Endothelial cell of umbilical vein (primary cell): ENCODE measurements around the gene RASD1. TPM values are rescaled to one million over a fixed set of nuclear protein-coding genes. Genes with fewer than 3 reads are reported as not detected.

ENCODE experiments used
- BruUV-seq: library from RNA; stranded (reverse); fragments of 400-500 nt; replicated peaks from 2 replicates; lab custom pipeline; 2021; lab: Mats Ljungman, UMichigan
- CTCF ChIA-PET: fragments of 300-600, 350-600 bp; sonication (Branson Sonifier 250); formaldehyde crosslinking; loops from one replicate; lab custom pipeline; 2021; ENCODE audit warnings: antibody characterized with exemption, inconsistent platforms; lab: Charles Lee
- POLR2A ChIA-PET: fragments of 300-600, 350-600 bp; sonication (Branson Sonifier 250); formaldehyde crosslinking; loops from one replicate; lab custom pipeline; 2021; ENCODE audit warnings: antibody characterized with exemption, inconsistent platforms; lab: Charles Lee
- DNase-seq: peaks from one replicate; pipeline ENCODE4 v3.0.0-alpha.2; 2011; ENCODE audit warnings: low read depth, low spot score
- FAIRE-seq: peaks from 2 replicates; lab custom pipeline; 2011; peaks lifted over from hg19 to GRCh38; lab: Jason Lieb, UNC
- H2AFZ ChIP-seq: 2 replicates; pipeline ENCODE4 v1.6.0; 2012; ENCODE audit warnings: low read depth, low read length, control low read depth, inconsistent platforms
- H3K27ac ChIP-seq: 2 replicates; pipeline ENCODE4 v1.5.1; 2011; ENCODE audit warnings: low read depth, mild to moderate bottlenecking, control low read depth, low read length, moderate library complexity; ENCODE audit not compliant: insufficient read depth
- H3K27me3 ChIP-seq, 2 experiments: 2 replicates each; pipeline versions ENCODE4 v1.6.0 to v1.6.1; 2011; ENCODE audit warnings: low read length in 2 of 2, mixed read lengths in 1 of 2; ENCODE audit not compliant: control insufficient read depth in 2 of 2, insufficient read depth in 2 of 2
- H3K36me3 ChIP-seq, 2 experiments: 2 replicates in 1 of 2; 3 replicates in 1 of 2; pipeline ENCODE4 v1.5.1; 2011; ENCODE audit warnings: low read length in 2 of 2, mild to moderate bottlenecking in 1 of 2, moderate library complexity in 1 of 2; ENCODE audit not compliant: control insufficient read depth in 2 of 2, insufficient read depth in 2 of 2; ENCODE audit errors: extremely low read depth in 1 of 2
- H3K4me1 ChIP-seq: 3 replicates; pipeline ENCODE4 v1.5.1; 2011; ENCODE audit warnings: mild to moderate bottlenecking, low read length; ENCODE audit not compliant: control insufficient read depth, insufficient read depth; ENCODE audit errors: extremely low read depth
- H3K4me2 ChIP-seq: 2 replicates; pipeline ENCODE4 v1.6.1; 2011; ENCODE audit warnings: low read length, control low read depth, mixed read lengths; ENCODE audit not compliant: insufficient read depth
- H3K4me3 ChIP-seq, 3 experiments: fragments of 200-600 bp in 1 of 3; sonication (generic), shearing (Covaris generic) in 1 of 3; replicated peaks in 1 of 3; 2 replicates each; pipeline ENCODE4 v1.5.1; 2011 to 2016; ENCODE audit warnings: control low read depth in 3 of 3, low read length in 3 of 3, mild to moderate bottlenecking in 2 of 3, inconsistent platforms in 1 of 3, low read depth in 1 of 3, moderate library complexity in 1 of 3; ENCODE audit not compliant: insufficient read depth in 1 of 3
- H3K79me2 ChIP-seq: 2 replicates; pipeline ENCODE4 v1.6.0; 2012; ENCODE audit warnings: low read length, inconsistent platforms; ENCODE audit not compliant: control insufficient read depth, insufficient read depth
- H3K9ac ChIP-seq: replicated peaks from 2 replicates; pipeline ENCODE3; 2011; ENCODE audit warnings: low read length, control low read depth; ENCODE audit not compliant: insufficient read depth; ENCODE audit errors: extremely low read depth
- H3K9me1 ChIP-seq: replicated peaks from 3 replicates; pipeline ENCODE4 v1.6.0; 2011; ENCODE audit warnings: mild to moderate bottlenecking, low read length; ENCODE audit not compliant: control insufficient read depth, insufficient read depth; ENCODE audit errors: extremely low read depth
- H3K9me3 ChIP-seq: replicated peaks from 2 replicates; pipeline ENCODE4 v1.5.1; 2012; ENCODE audit warnings: low read length, inconsistent platforms; ENCODE audit not compliant: control insufficient read depth, insufficient read depth
- H4K20me1 ChIP-seq: replicated peaks from 2 replicates; pipeline ENCODE3; 2011; ENCODE audit warnings: mild to moderate bottlenecking, low read length; ENCODE audit not compliant: control insufficient read depth, insufficient read depth; ENCODE audit errors: extremely low read depth
- EZH2 ChIP-seq: IDR thresholded peaks from 2 replicates; pipeline ENCODE4 v1.6.1; 2012; ENCODE audit warnings: borderline replicate concordance, low read depth, mild to moderate bottlenecking, moderate library complexity, low read length, inconsistent platforms; ENCODE audit not compliant: severe bottlenecking
- FOS ChIP-seq: IDR thresholded peaks from 2 replicates; pipeline ENCODE4 v1.6.1; 2011; ENCODE audit warnings: mild to moderate bottlenecking, low read length, moderate library complexity, borderline replicate concordance; ENCODE audit not compliant: insufficient read depth
- GATA2 ChIP-seq: IDR thresholded peaks from 2 replicates; pipeline ENCODE4 v1.7.0; 2011; ENCODE audit warnings: low read depth, mild to moderate bottlenecking, moderate library complexity, mixed read lengths, low read length; ENCODE audit not compliant: insufficient read length, insufficient read depth
- JUN ChIP-seq: IDR thresholded peaks from 2 replicates; pipeline ENCODE4 v1.6.1; 2011; ENCODE audit warnings: borderline replicate concordance, low read depth; ENCODE audit not compliant: insufficient read length, insufficient read depth
- MYC ChIP-seq: IDR thresholded peaks from one replicate; pipeline ENCODE4 v1.6.1; 2011; ENCODE audit warnings: mild to moderate bottlenecking, low read depth, low read length
- POLR2A ChIP-seq: IDR thresholded peaks from 2 replicates; pipeline ENCODE4 v1.6.1; 2012; ENCODE audit warnings: low read depth, mild to moderate bottlenecking, control low read depth, low read length
- POLR2AphosphoS5 ChIP-seq: IDR thresholded peaks from 2 replicates; pipeline ENCODE4 v1.6.1; 2012; ENCODE audit warnings: low read depth, mild to moderate bottlenecking, control low read depth, low read length, moderate library complexity; ENCODE audit not compliant: insufficient read depth
- dilution Hi-C: fragments of 300-500 bp; cut with MboI; formaldehyde crosslinking; loops from one replicate; pipeline ENCODE4 v1.15.0; 2019; ENCODE audit warnings: low sequenced_read_pairs; ENCODE audit not compliant: extremely low pct_ligation_motif_present
- intact Hi-C: fragments of 100-400 bp; cut with micrococcal nuclease; formaldehyde crosslinking; loops from one replicate; pipeline ENCODE4 v1.10.0; 2022
- polyA plus RNA-seq, 4 experiments: library from polyadenylated mRNA; depleted of rRNA in 3 of 4; stranded (reverse) in 3 of 4; unstranded in 1 of 4; fragments of >200 nt; gene quantifications; 2 replicates each; pipeline versions ENCODE4 v1.2.1 to v1.2.3, GENCODE V29; 2011 to 2012; ENCODE audit warnings: missing spikeins in 1 of 4
- total RNA-seq: library from RNA; stranded (reverse); gene quantifications from 2 replicates; pipeline ENCODE4 v1.2.3, GENCODE V29; 2021
- TF ChIP-seq, protein P1 (sequence below), 2 donors: IDR thresholded peaks; 1 replicate in 1 of 2; 2 replicates in 1 of 2; pipeline ENCODE4 v1.5.1; 2011; ENCODE audit warnings: low read length in 2 of 2, mild to moderate bottlenecking in 2 of 2, moderate library complexity in 2 of 2, control low read depth in 1 of 2, inconsistent platforms in 1 of 2, low read depth in 1 of 2; ENCODE audit not compliant: insufficient read depth in 1 of 2; ENCODE audit errors: extremely low read depth in 1 of 2
- TF ChIP-seq, protein P2 (sequence below): IDR thresholded peaks from 2 replicates; pipeline ENCODE4 v1.6.1; 2011; ENCODE audit not compliant: insufficient read depth, insufficient read length

Gene RASD1
- total and polyA plus RNA-seq, 2 donors (not counting 3 experiments of a cell fraction or from before 2014, with no cell fraction given), result 4.2 to 15.7 TPM

DNA sequence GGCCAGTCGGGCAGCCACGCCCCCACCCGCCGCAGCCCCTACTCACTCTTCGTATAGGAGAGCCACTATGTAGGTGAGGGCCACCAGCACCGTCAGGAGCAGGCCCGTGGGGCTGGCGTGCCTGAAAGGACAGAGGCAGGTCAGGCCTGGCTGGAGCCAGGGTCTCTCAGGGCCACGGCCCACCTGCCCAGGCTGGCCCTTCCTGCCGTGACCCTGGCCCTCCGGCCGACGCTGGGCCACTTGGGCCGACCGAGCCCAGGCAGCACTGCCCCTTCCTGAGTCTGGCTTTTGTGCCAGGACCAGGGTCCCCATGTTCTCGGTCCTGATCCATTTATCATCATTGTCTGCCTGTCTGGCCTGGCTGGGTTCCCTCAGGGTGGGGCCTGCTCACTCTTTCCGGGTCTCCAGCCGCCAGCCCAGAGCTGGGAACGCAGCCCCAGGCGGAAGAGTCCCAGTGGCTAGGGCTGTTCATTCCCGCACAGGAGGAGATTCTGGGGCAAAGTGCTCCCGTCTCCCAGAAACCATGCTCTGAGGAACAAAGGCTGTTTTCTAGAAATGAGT is 10.1 kb upstream of the RASD1 start:
- H3K9me3 ChIP-seq, result no peaks in the 10 kb centered on the region
- H3K27me3 ChIP-seq, result no peaks in the 10 kb centered on the region
- no peak for FAIRE-seq
- no peak overlapping the region for H2AFZ ChIP-seq
- no peaks in the 10 kb centered on the region for H3K4me1 ChIP-seq
- H3K4me2 ChIP-seq, result no peak overlapping the region
- H4K20me1 ChIP-seq, result no peaks in the 10 kb centered on the region
- H3K9ac ChIP-seq, result no peak overlapping the region
- TF ChIP-seq, protein P1, sequence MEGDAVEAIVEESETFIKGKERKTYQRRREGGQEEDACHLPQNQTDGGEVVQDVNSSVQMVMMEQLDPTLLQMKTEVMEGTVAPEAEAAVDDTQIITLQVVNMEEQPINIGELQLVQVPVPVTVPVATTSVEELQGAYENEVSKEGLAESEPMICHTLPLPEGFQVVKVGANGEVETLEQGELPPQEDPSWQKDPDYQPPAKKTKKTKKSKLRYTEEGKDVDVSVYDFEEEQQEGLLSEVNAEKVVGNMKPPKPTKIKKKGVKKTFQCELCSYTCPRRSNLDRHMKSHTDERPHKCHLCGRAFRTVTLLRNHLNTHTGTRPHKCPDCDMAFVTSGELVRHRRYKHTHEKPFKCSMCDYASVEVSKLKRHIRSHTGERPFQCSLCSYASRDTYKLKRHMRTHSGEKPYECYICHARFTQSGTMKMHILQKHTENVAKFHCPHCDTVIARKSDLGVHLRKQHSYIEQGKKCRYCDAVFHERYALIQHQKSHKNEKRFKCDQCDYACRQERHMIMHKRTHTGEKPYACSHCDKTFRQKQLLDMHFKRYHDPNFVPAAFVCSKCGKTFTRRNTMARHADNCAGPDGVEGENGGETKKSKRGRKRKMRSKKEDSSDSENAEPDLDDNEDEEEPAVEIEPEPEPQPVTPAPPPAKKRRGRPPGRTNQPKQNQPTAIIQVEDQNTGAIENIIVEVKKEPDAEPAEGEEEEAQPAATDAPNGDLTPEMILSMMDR (IDR thresholded peaks at IDR 0.05; ENCODE audit: extremely low read depth in 1 of 2, insufficient read depth in 1 of 2, low read depth in 1 of 2, low read length in 2 of 2), result no peak
- TF ChIP-seq POLR2A (no peak), POLR2AphosphoS5 (no peak), EZH2 (no peak), JUN (no peak), FOS (no peak), MYC (no peak), GATA2 (no peak)
- TF ChIP-seq, protein P2, sequence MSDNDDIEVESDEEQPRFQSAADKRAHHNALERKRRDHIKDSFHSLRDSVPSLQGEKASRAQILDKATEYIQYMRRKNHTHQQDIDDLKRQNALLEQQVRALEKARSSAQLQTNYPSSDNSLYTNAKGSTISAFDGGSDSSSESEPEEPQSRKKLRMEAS, result no peak
- ChIA-PET POLR2A (no interaction called here), CTCF (interaction anchor here (1.0 to 4.0 kb wide), 3 partner anchors 10 to 150 kb away, joined by 3 to 33 read pairs (median 4); partner anchors contain the start of gene RASD1)
- no peaks in the 10 kb centered on the region for H3K9me1 ChIP-seq
- no peaks in the 10 kb centered on the region for H3K79me2 ChIP-seq
- no peaks in the 10 kb centered on the region for H3K36me3 ChIP-seq
- BruUV-seq, result no TSS peak
- dilution Hi-C loops, result no loop called here
- no peak overlapping the region for H3K27ac ChIP-seq
- no peak overlapping the region for H3K4me3 ChIP-seq
- no peak for DNase-seq
- intact Hi-C loops, result no loop called here
